ENCODE measurements around the gene PPP1R13B. TPM values are rescaled to one million over a fixed set of nuclear protein-coding genes. Genes with fewer than 3 reads are reported as not detected.

The PPP1R13B gene
- total RNA-seq, 2 experiments from 2014 or later: 8.2 to 18.9 TPM

DNA sequence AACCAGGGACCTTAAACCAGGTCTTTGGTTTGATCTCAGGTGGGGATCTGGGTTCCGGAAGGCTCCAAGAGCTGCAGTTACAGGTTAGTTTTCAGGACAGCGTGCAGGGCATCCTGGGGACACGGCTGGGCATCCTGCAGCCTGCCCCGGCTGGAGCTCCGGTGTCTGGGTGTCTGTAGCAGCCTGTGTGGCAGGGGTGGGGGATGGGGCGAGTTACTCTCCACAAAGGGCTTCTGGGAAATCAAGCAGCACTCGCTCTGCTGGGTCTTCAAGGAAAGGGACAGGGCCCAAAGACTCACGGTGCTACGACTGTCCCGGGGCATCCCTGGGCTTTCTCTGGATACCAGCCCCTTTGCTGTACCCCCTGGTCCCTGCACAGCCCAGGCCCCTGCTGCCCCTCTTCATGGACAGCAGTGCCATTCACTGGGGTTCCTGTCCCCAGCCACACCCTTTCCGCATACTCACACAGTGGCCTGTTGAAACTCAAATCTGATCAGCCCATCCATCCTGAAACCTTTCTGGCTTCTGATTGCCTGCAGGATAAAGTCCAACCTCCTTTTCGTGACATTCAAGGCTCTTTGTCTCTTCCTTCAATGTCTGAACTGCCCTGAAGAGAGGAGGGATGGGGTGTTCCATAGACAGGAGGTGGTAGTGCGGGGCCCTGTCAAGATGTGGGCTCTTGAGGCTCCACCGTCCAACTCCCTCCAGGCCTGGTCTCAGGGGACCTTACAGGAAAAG is 22.2 kb upstream of the PPP1R13B start:
- no TSS peak for BruUV-seq (replicated peaks)
- Histone ChIP-seq H3K9me2 (ENCODE audit: insufficient read depth, low read length) (no peaks in the 10 kb centered on the region), H3K27ac (ENCODE audit: low read depth, low read length, poor library complexity, severe bottlenecking) (no peak overlapping the region), H3K4me1 (ENCODE audit: insufficient read depth, low read length, poor library complexity, severe bottlenecking) (peaks cover 14% of the 10 kb centered on the region), H2AFZ (ENCODE audit: low read length) (no peak overlapping the region), H3K4me2 (ENCODE audit: low read length) (no peak overlapping the region), H3K36me3 (ENCODE audit: insufficient read depth, low read length) (no peaks in the 10 kb centered on the region), H3K79me2 (ENCODE audit: insufficient read depth, low read depth, low read length) (no peaks in the 10 kb centered on the region), H3K4me3 (ENCODE audit: low read depth, low read length, poor library complexity, severe bottlenecking) (no peak overlapping the region), H3K9me3 (ENCODE audit: low read length) (no peaks in the 10 kb centered on the region), H4K20me1 (ENCODE audit: insufficient read depth, low read length) (no peaks in the 10 kb centered on the region)
- TF ChIP-seq CTCF (conservative IDR thresholded peaks at IDR 0.05; ENCODE audit: low read length) (no peak), EZH2phosphoT487 (IDR thresholded peaks at IDR 0.05; ENCODE audit: borderline replicate concordance, low read depth, low read length) (no peak)
- POLR2A ChIA-PET: no interaction called here
- CTCF ChIA-PET (ENCODE audit: unreplicated experiment): no interaction called here
- no peak for DNase-seq (ENCODE audit: low spot score)
- intact Hi-C loops (cut with micrococcal nuclease; ENCODE audit: unreplicated experiment): no loop called here

- intact Hi-C loops (cut with micrococcal nuclease; ENCODE audit: unreplicated experiment): no loop called here
- Histone ChIP-seq H3K27ac (ENCODE audit: low read depth, low read length, poor library complexity, severe bottlenecking) (no peak overlapping the region), H4K20me1 (ENCODE audit: insufficient read depth, low read length) (no peaks in the 10 kb centered on the region), H3K4me3 (ENCODE audit: low read depth, low read length, poor library complexity, severe bottlenecking) (no peak overlapping the region), H3K9me3 (ENCODE audit: low read length) (no peaks in the 10 kb centered on the region), H3K9me2 (ENCODE audit: insufficient read depth, low read length) (no peaks in the 10 kb centered on the region), H3K79me2 (ENCODE audit: insufficient read depth, low read depth, low read length) (no peaks in the 10 kb centered on the region), H3K4me2 (ENCODE audit: low read length) (no peak overlapping the region), H3K36me3 (ENCODE audit: insufficient read depth, low read length) (no peaks in the 10 kb centered on the region), H3K4me1 (ENCODE audit: insufficient read depth, low read length, poor library complexity, severe bottlenecking) (peaks cover 14% of the 10 kb centered on the region), H2AFZ (ENCODE audit: low read length) (no peak overlapping the region)
- TF ChIP-seq CTCF (conservative IDR thresholded peaks at IDR 0.05; ENCODE audit: low read length) (no peak), EZH2phosphoT487 (IDR thresholded peaks at IDR 0.05; ENCODE audit: borderline replicate concordance, low read depth, low read length) (no peak)
- CTCF ChIA-PET (ENCODE audit: unreplicated experiment): no interaction called here
- DNase-seq (ENCODE audit: low spot score): no peak
- no TSS peak for BruUV-seq (replicated peaks)
- POLR2A ChIA-PET: interaction anchor here (0.5 kb wide), 1 partner anchor 32 kb away, joined by 3 read pairs; no protein-coding TSS in a partner anchor
Measured at GRCh38 chr14:103868242-103868897, 21.0 kb upstream of the PPP1R13B start.

GRCh38 chr14:103867523-103867953 is 20.2 kb upstream of the PPP1R13B start:
- intact Hi-C loops (cut with micrococcal nuclease; ENCODE audit: unreplicated experiment): no loop called here
- Histone ChIP-seq H3K79me2 (ENCODE audit: insufficient read depth, low read depth, low read length) (no peaks in the 10 kb centered on the region), H2AFZ (ENCODE audit: low read length) (no peak overlapping the region), H3K4me2 (ENCODE audit: low read length) (no peak overlapping the region), H3K36me3 (ENCODE audit: insufficient read depth, low read length) (no peaks in the 10 kb centered on the region), H3K9me3 (ENCODE audit: low read length) (no peaks in the 10 kb centered on the region), H3K27ac (ENCODE audit: low read depth, low read length, poor library complexity, severe bottlenecking) (no peak overlapping the region), H3K4me3 (ENCODE audit: low read depth, low read length, poor library complexity, severe bottlenecking) (no peak overlapping the region), H3K4me1 (ENCODE audit: insufficient read depth, low read length, poor library complexity, severe bottlenecking) (peaks cover 11% of the 10 kb centered on the region), H4K20me1 (ENCODE audit: insufficient read depth, low read length) (no peaks in the 10 kb centered on the region), H3K9me2 (ENCODE audit: insufficient read depth, low read length) (no peaks in the 10 kb centered on the region)
- no peak for DNase-seq (ENCODE audit: low spot score)
- TF ChIP-seq CTCF (conservative IDR thresholded peaks at IDR 0.05; ENCODE audit: low read length) (no peak), EZH2phosphoT487 (IDR thresholded peaks at IDR 0.05; ENCODE audit: borderline replicate concordance, low read depth, low read length) (no peak)
- no TSS peak for BruUV-seq (replicated peaks)
- ChIA-PET POLR2A (no interaction called here), CTCF (ENCODE audit: unreplicated experiment) (no interaction called here)
